HepG2 (cell line): Measurements from ENCODE around the gene FAM229A. TPM values are rescaled to one million over a fixed set of nuclear protein-coding genes. Genes with fewer than 3 reads are reported as not detected.

ENCODE experiments used
- AGO1 ChIP-seq: fragments of 200-400 bp; formaldehyde crosslinking; IDR thresholded peaks from 2 replicates; pipeline ENCODE4 v1.6.1; 2017; ENCODE audit warnings: mild to moderate bottlenecking, low read depth, low read length, moderate library complexity; ENCODE audit not compliant: poor library complexity, severe bottlenecking
- AHDC1 ChIP-seq: sonication (generic); formaldehyde crosslinking; IDR thresholded peaks from 2 replicates; pipeline ENCODE4 v1.5.1; 2020; ENCODE audit warnings: mild to moderate bottlenecking, missing genetic modification reagents, borderline replicate concordance
- CHD2 ChIP-seq: IDR thresholded peaks from 2 replicates; pipeline ENCODE4 v1.6.1; 2011; ENCODE audit warnings: low read depth, low read length, improper control_type of control experiment
- FIP1L1 ChIP-seq: fragments of 200-400 bp; formaldehyde crosslinking; IDR thresholded peaks from 2 replicates; pipeline ENCODE4 v1.6.1; 2018; ENCODE audit warnings: low read depth, mild to moderate bottlenecking, low read length, moderate library complexity, borderline replicate concordance; ENCODE audit not compliant: insufficient read depth
- HOXA9 ChIP-seq: sonication (generic); formaldehyde crosslinking; IDR thresholded peaks from 2 replicates; pipeline ENCODE4 v1.8.1; 2022; ENCODE audit warnings: missing genetic modification reagents, mild to moderate bottlenecking, moderate library complexity, borderline replicate concordance
- JARID2 ChIP-seq: sonication (generic); formaldehyde crosslinking; IDR thresholded peaks from 2 replicates; pipeline ENCODE4 v1.8.1; 2023; ENCODE audit warnings: missing genetic modification reagents, inconsistent platforms; ENCODE audit not compliant: insufficient replicate concordance
- MBD4 ChIP-seq: IDR thresholded peaks from 2 replicates; pipeline ENCODE4 v1.6.1; 2012; ENCODE audit warnings: low read length, inconsistent platforms, borderline replicate concordance
- PAF1 ChIP-seq: IDR thresholded peaks from 2 replicates; pipeline ENCODE4 v1.6.1; 2016; ENCODE audit warnings: missing genetic modification reagents, missing compliant biosample characterization
- PATZ1 ChIP-seq: sonication (generic); formaldehyde crosslinking; IDR thresholded peaks from 2 replicates; pipeline ENCODE4 v1.4.0; 2020; ENCODE audit warnings: missing genetic modification reagents
- PLSCR1 ChIP-seq: sonication (generic); formaldehyde crosslinking; IDR thresholded peaks from 2 replicates; pipeline ENCODE4 v1.5.0; 2020; ENCODE audit warnings: missing genetic modification reagents, mild to moderate bottlenecking, borderline replicate concordance
- SP1 ChIP-seq, 2 experiments: fragments of 450-650 bp in 1 of 2; sonication (generic) in 1 of 2; formaldehyde crosslinking in 1 of 2; IDR thresholded peaks; 2 replicates each; pipeline versions ENCODE4 v1.4.0 to v1.6.1; 2016 to 2020; ENCODE audit warnings: missing genetic modification reagents in 1 of 2
- SPEN ChIP-seq: sonication (generic); formaldehyde crosslinking; IDR thresholded peaks from 2 replicates; pipeline ENCODE4 v1.5.1; 2020; ENCODE audit warnings: low read depth, mild to moderate bottlenecking, missing genetic modification reagents
- ZGPAT ChIP-seq: IDR thresholded peaks from 2 replicates; pipeline ENCODE4 v1.6.1; 2016; ENCODE audit warnings: mild to moderate bottlenecking
- ZMYM4 ChIP-seq: sonication (generic); formaldehyde crosslinking; IDR thresholded peaks from 2 replicates; pipeline ENCODE4 v1.8.1; 2023; ENCODE audit warnings: mild to moderate bottlenecking, missing genetic modification reagents
- ZNF121 ChIP-seq: sonication (generic); formaldehyde crosslinking; IDR thresholded peaks from 2 replicates; pipeline ENCODE4 v1.5.0; 2020; ENCODE audit warnings: mild to moderate bottlenecking, missing genetic modification reagents
- ZNF563 ChIP-seq: sonication (generic); formaldehyde crosslinking; IDR thresholded peaks from 2 replicates; pipeline ENCODE4 v1.8.0; 2022; ENCODE audit warnings: mild to moderate bottlenecking, moderate library complexity, missing genetic modification reagents
- ZNF580 ChIP-seq: IDR thresholded peaks from 2 replicates; pipeline ENCODE4 v1.6.1; 2016; ENCODE audit warnings: low read depth, borderline replicate concordance
- ZNF652 ChIP-seq: IDR thresholded peaks from 2 replicates; pipeline ENCODE4 v1.6.1; 2016; ENCODE audit warnings: low read depth, borderline replicate concordance
- polyA plus RNA-seq, 8 experiments: library from polyadenylated mRNA; depleted of rRNA in 3 of 8; stranded (reverse) in 7 of 8; unstranded in 1 of 8; fragments of >200 nt; fragmentation: Illumina TruSeq in 4 of 8; extraction: Trizol in 4 of 8; gene quantifications; 2 replicates each; pipeline versions ENCODE4 v1.2.1 to v1.2.3, GENCODE V29; 2011 to 2016; ENCODE audit warnings: low read depth in 4 of 8, missing spikeins in 1 of 8, mixed read lengths in 1 of 8; ENCODE audit not compliant: insufficient read depth in 1 of 8
- total RNA-seq, 5 experiments: library from RNA; depleted of rRNA; stranded (reverse); fragments of >200 nt; fragmentation: Illumina TruSeq; extraction: Trizol; gene quantifications; 2 replicates each; pipeline ENCODE4 v1.2.3, GENCODE V29; 2016; ENCODE audit warnings: low read depth in 1 of 5

Gene FAM229A
- total and polyA plus RNA-seq, 2 of the 13 experiments (the other 11 are each of a cell fraction or from before 2014, with no cell fraction given) = 3.2 to 17.6 TPM

- no peak for TF ChIP-seq JARID2
- TF ChIP-seq ZNF652 (CRISPR knock-in tag) = no peak
- TF ChIP-seq PAF1 (CRISPR knock-in tag) = no peak
- TF ChIP-seq HOXA9 (CRISPR knock-in tag) = no peak
- peak; percentile 89 for TF ChIP-seq PATZ1
- TF ChIP-seq SPEN (CRISPR knock-in tag) = no peak
- TF ChIP-seq ZNF121 (CRISPR knock-in tag) = no peak
- 0 out of 2 replicates have a peak, but pooled peaks have one; percentile 31 for TF ChIP-seq PLSCR1 (CRISPR knock-in tag)
- TF ChIP-seq AHDC1 (CRISPR knock-in tag) = peak; percentile 44; the same call in 1 of the 2 replicates
- TF ChIP-seq MBD4 = no peak
- peak; percentile 0 for TF ChIP-seq AGO1
- TF ChIP-seq SP1 (IDR thresholded peaks at IDR 0.05) = no peak
- TF ChIP-seq SP1 (CRISPR knock-in tag; IDR thresholded peaks at IDR 0.05) = no peak
- 0 out of 2 replicates have a peak, but pooled peaks have one; percentile 58 for TF ChIP-seq ZNF563 (CRISPR knock-in tag)
- TF ChIP-seq ZGPAT (CRISPR knock-in tag) = peak; percentile 58; the same call in 1 of the 2 replicates
- TF ChIP-seq FIP1L1 = no peak
- no peak for TF ChIP-seq ZMYM4 (CRISPR knock-in tag)
- TF ChIP-seq ZNF580 = 0 out of 2 replicates have a peak, but pooled peaks have one; percentile 23
- no peak for TF ChIP-seq CHD2
Observed at GRCh38 chr1:32334864-32335534, 27.3 kb downstream of the FAM229A start (continued).
